ENCODE results near the gene NTSR1.

DNA sequence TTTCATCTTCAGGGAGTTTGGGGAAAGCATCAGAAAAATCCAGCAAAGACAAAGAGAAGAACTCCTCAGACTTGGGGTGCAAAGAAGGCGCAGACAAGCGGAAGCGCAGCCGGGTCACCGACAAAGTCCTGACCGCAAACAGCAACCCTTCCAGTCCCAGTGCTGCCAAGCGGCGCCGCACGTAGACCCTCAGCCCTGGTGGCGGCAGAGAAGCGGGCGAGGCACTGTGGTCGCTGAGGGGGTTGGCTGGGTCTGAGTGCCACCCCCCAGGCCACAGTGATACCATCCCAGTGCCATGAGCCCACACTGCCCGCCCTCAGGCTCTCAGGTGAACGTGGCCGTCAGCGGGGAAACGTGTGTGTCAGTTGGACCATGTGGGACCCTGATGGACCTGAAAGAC is 90.8 kb downstream of the NTSR1 start:
- TF ChIP-seq EZH2 (IDR thresholded peaks at IDR 0.05; ENCODE audit: low read length, unreplicated experiment), result no peak
- TF ChIP-seq, protein P1, sequence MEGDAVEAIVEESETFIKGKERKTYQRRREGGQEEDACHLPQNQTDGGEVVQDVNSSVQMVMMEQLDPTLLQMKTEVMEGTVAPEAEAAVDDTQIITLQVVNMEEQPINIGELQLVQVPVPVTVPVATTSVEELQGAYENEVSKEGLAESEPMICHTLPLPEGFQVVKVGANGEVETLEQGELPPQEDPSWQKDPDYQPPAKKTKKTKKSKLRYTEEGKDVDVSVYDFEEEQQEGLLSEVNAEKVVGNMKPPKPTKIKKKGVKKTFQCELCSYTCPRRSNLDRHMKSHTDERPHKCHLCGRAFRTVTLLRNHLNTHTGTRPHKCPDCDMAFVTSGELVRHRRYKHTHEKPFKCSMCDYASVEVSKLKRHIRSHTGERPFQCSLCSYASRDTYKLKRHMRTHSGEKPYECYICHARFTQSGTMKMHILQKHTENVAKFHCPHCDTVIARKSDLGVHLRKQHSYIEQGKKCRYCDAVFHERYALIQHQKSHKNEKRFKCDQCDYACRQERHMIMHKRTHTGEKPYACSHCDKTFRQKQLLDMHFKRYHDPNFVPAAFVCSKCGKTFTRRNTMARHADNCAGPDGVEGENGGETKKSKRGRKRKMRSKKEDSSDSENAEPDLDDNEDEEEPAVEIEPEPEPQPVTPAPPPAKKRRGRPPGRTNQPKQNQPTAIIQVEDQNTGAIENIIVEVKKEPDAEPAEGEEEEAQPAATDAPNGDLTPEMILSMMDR (conservative IDR thresholded peaks at IDR 0.05; ENCODE audit: low read depth, low read length), result no peak
- no peak for TF ChIP-seq EZH2phosphoT487 (IDR thresholded peaks at IDR 0.05; ENCODE audit: borderline replicate concordance, low read length)
